ENCODE results near the gene MESP1. TPM values are rescaled to one million over a fixed set of nuclear protein-coding genes. Genes with fewer than 3 reads are reported as not detected.

The MESP1 gene
- total RNA-seq, 6 experiments from 2014 or later, result 0.86 to 3.0 (median 2.1) TPM

GRCh38 chr15:89772932-89773583 is 22.0 kb upstream of the MESP1 start:
- TF ChIP-seq CTCF (IDR thresholded peaks at IDR 0.05) (peak in 1 of 4 donors; percentile 31), POLR2A (IDR thresholded peaks at IDR 0.05) (no peak)
- 24% methylated on average over 3 of the region's 3 CpGs for WGBS (ENCODE audit: insufficient coverage, low coverage, low lambda C conversion rate, missing lambda C conversion rate)
- DNase-seq (no peak), ATAC-seq (peak in 3 of 4 donors; percentile 12 to 30 (median 13))
- H3K27ac ChIP-seq, result no peak overlapping the region
- intact Hi-C loops (cut with DNase I), result no loop called here
- no peaks in the 10 kb centered on the region for H3K36me3 ChIP-seq
- no peaks in the 10 kb centered on the region for H3K27me3 ChIP-seq
- no peaks in the 10 kb centered on the region for H3K9me3 ChIP-seq
- H3K4me1 ChIP-seq, result peaks cover 0 to 20% (median 3%) of the 10 kb centered on the region in 4 donors
- H3K4me3 ChIP-seq, result no peak overlapping the region

- no peak for ATAC-seq
- no peaks in the 10 kb centered on the region for H3K36me3 ChIP-seq
- H3K4me3 ChIP-seq, result no peak overlapping the region
- H3K27me3 ChIP-seq, result no peaks in the 10 kb centered on the region
- peak in 1 of 3 donors; percentile 26 for DNase-seq
- H3K27ac ChIP-seq, result no peak overlapping the region
- no peaks in the 10 kb centered on the region for H3K9me3 ChIP-seq
- H3K4me1 ChIP-seq, result peaks cover 0 to 26% (median 9%) of the 10 kb centered on the region in 4 donors
- TF ChIP-seq POLR2A (IDR thresholded peaks at IDR 0.05), result no peak
- no peak for TF ChIP-seq CTCF (IDR thresholded peaks at IDR 0.05)
- 57% methylated on average over 1 of the region's 3 CpGs for WGBS (ENCODE audit: insufficient coverage, low coverage, low lambda C conversion rate, missing lambda C conversion rate)
- intact Hi-C loops (cut with DNase I), result no loop called here
Measured at GRCh38 chr15:89770041-89770440, 19.0 kb upstream of the MESP1 start.

GRCh38 chr15:89769366-89769765 is 18.3 kb upstream of the MESP1 start:
- Histone ChIP-seq H3K27ac (no peak overlapping the region), H3K27me3 (no peaks in the 10 kb centered on the region), H3K9me3 (no peaks in the 10 kb centered on the region), H3K4me1 (peaks cover 0 to 26% (median 9%) of the 10 kb centered on the region in 4 donors), H3K36me3 (no peaks in the 10 kb centered on the region), H3K4me3 (no peak overlapping the region)
- 78% methylated on average over 3 of the region's 3 CpGs for WGBS (ENCODE audit: insufficient coverage, low coverage, low lambda C conversion rate, missing lambda C conversion rate)
- intact Hi-C loops (cut with DNase I), result loop anchor here in 1 of 2 donors (10.0 kb wide), 1 partner anchor 105 kb away; no protein-coding TSS in a partner anchor
- ATAC-seq, result no peak
- no peak for DNase-seq
- TF ChIP-seq POLR2A (IDR thresholded peaks at IDR 0.05) (no peak), CTCF (IDR thresholded peaks at IDR 0.05) (no peak)

- TF ChIP-seq POLR2A (IDR thresholded peaks at IDR 0.05), result no peak
- TF ChIP-seq CTCF (IDR thresholded peaks at IDR 0.05), result no peak
- Histone ChIP-seq H3K27me3 (no peaks in the 10 kb centered on the region), H3K4me1 (peaks cover 0 to 21% (median 6%) of the 10 kb centered on the region in 4 donors), H3K27ac (no peak overlapping the region), H3K4me3 (no peak overlapping the region), H3K36me3 (no peaks in the 10 kb centered on the region), H3K9me3 (no peaks in the 10 kb centered on the region)
- peak in 1 of 3 donors; percentile 82 for DNase-seq
- ATAC-seq, result peak; percentile 31 to 68 (median 55)
- WGBS (ENCODE audit: insufficient coverage, low coverage, low lambda C conversion rate, missing lambda C conversion rate), result no CpG with 5 or more reads among the region's 7 CpGs
- intact Hi-C loops (cut with DNase I), result loop anchor here in 1 of 2 donors (10.0 kb wide), 1 partner anchor 107 kb away; no protein-coding TSS in a partner anchor
Measured at GRCh38 chr15:89768071-89768500, 17.0 kb upstream of the MESP1 start.

Measured in right lobe of liver (tissue), 6 donors.